Left lobe of liver (tissue), 2 donors: ENCODE results near the gene TPT1. TPM values are rescaled to one million over a fixed set of nuclear protein-coding genes. Genes with fewer than 3 reads are reported as not detected.
A peak's percentile ranks its signal among the peaks of the same experiment; 100 is the strongest.
"Not testable (repeated sequence)": the region's sequence is repeated elsewhere in the genome, so short reads cannot be mapped to it uniquely, and the experiment has no call there.

Experiments
- ATAC-seq: fragments of 200-7000 bp; cut with Tn5 transposase; one replicate; pipeline ENCODE4 v1.9.1; 2020; ENCODE audit warnings: mild to moderate bottlenecking, moderate library complexity
- DNase-seq: peaks from one replicate; pipeline ENCODE4 v3.0.0-alpha.2; 2020; ENCODE audit warnings: low spot score
- total RNA-seq: library from RNA; stranded (reverse); gene quantifications from one replicate; pipeline ENCODE4 v1.2.1, GENCODE V29; 2021
- donor health status: DM: no; HTN: no; CAD: no; lungs with moderate emphysema.
- donor health status: DM: no; HTN: yes; CAD: no.

Gene TPT1
- total RNA-seq = 2,011 TPM

DNA sequence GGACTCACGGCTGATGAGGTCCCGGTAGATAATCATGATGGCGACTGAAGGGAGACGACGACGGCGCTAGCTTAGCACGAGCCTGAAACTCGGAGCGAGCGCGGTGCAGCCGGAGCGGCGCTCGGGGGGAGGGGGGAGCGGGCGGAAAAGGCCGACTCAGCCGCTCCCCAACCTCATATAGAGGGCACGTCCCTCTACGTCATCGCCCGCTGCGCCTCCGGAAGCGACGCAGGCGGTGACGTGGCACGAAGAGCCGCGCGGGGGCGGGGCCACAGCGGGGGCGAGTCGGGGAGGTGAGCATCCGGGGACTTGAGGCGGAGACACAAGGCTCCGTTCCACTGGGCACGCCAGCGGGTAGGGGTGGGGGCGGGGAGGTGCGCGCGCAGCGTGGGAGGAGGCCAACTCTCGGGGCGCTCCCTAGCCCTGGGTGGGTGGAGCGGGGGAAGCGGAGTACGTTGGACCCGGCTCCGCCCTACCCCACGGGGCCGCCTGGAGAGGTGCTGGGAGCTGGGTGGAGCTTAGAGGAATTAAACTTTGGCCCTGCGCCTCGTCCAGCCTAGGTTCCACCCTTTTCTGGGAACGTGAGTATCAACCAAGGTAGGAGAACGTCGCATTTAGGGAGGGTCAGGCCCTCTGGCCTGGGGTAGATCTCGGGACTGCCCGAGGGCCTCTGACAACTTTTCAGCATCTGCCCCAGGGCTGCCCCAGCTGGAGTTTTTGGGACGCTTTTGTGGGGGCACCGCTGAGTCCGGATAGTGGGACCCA is at the start of gene TPT1:
TPT1 (minus strand) TSS at position 150 of the 765 bp plus-strand sequence; CDS start at position 36, 114 bp downstream.
- peak; percentile 82 for ATAC-seq
- DNase-seq = peak; percentile 100

DNA sequence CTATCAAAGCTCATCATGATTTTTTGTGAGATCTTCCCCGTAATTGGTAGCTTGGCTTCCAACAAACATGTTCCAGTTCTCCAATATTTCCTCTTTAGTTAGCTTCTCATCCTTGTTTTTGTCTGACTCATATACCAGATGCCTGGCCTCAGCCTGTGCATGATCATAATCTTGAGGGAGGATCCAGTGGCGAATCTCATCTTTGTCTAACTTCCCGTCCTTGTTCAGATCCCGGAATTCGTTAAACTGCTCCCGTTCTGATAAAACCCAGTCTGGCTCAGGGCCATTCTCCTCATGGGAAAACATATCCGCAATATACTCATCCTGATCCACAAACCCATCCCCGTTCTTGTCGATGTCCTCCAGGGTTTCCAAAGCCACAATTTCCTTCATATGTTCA is 49.4 kb upstream of the TPT1 start:
- peak; percentile 3 for DNase-seq
- ATAC-seq = not testable (repeated sequence)

DNA sequence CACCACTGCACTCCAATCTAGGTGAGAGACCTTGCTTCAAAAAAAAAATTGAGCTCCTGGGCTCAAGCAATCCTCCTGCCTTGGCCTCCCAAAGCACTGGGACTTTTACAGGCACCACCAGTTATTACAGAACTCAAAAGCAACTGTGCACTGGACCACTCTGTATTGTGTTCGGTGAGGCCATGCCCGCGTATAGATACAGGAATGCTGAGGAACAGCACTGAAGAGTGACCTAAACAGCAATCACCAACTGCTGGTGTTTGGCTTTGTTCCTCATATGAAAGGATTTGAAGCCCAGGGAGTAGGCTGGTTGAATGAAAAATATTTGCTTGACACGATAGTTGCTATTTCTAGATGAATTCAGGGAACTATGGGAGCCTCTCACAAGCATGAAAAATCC is 47.7 kb upstream of the TPT1 start:
- no peak for ATAC-seq
- no peak for DNase-seq

DNA sequence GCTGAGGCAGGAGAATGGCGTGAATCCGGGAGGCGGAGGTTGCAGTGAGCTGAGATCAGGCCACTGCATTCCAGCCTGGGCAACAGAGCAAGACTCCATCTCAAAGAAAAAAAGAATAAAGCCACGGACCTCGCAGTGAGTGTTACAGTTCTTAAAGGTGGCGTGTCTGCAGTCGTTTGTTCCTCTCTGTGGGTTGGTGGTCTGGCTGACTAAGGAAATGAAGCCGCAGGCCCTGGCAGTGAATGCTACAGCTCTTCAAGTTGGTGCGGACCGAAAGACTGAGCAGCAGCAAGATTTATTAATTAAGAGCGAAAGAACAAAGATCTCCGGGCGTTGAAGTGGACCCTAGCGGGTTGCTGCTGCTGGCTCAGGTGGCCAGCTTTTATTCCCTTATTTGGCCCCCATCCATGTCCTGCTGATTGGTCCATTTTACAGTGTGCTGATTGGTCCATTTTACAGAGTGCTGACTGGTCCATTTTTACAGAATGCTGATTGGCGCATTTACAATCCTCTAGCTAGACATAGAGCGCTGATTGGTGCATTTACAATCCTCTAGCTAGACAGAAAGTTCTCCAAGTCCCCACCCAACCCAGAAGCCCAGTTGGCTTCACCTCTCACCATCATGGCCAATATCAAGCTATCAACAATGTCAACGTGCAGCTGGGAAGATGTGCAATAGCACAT is 46.1 kb upstream of the TPT1 start:
- DNase-seq = peak; percentile 36
- ATAC-seq = not testable (repeated sequence)

DNA sequence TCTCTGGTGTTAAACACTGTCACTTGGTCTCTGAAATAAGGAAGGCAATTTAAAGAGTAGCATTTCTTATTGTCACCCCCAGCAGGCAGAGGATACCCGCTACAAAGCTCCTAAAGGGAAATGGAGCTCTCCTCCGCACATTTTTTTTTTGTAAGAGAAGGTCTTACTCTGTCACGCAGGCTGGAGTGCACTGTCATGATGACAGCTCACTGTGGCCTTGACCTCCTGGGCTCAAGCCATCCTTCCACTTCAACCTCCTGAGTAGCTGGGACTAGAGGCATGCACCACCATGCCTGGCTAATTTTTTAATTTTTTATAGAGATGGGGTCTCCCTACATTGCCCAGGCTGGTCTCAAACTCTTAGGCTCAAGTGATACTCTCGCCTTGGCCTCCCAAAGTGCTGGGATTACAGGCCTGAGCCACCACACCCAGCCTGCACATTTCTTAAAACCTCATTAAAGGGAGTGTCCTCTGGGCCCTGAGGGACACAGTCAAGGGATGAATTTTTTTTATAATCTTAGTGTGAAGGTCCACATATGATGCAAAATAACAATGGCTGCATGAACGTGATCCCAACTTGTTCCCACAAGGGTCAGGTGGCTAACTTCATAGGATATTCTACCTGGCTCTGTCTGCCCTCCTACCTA is 45.0 kb upstream of the TPT1 start:
- ATAC-seq (peak; percentile 70), DNase-seq (peak; percentile 44)

DNA sequence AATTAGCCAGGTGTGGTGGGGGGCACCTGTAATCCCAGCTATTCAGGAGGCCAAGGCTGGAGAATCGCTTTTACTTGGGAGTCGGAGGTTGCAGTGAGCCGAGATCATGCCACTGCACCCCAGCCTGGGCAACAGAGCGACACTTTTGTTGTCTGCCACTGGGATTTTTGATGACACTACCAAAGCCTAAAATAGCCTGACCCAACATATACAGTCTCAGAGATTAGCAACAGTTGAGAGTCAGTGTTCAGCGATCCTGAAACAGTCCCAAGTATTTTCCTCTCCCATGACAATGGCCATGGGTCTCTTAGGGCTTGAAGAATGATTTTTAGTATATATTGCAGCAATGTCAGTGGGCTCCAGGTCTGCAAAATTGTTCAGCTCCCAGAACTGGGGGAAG is 44.3 kb upstream of the TPT1 start:
- peak; percentile 7 for DNase-seq
- no peak for ATAC-seq

DNA sequence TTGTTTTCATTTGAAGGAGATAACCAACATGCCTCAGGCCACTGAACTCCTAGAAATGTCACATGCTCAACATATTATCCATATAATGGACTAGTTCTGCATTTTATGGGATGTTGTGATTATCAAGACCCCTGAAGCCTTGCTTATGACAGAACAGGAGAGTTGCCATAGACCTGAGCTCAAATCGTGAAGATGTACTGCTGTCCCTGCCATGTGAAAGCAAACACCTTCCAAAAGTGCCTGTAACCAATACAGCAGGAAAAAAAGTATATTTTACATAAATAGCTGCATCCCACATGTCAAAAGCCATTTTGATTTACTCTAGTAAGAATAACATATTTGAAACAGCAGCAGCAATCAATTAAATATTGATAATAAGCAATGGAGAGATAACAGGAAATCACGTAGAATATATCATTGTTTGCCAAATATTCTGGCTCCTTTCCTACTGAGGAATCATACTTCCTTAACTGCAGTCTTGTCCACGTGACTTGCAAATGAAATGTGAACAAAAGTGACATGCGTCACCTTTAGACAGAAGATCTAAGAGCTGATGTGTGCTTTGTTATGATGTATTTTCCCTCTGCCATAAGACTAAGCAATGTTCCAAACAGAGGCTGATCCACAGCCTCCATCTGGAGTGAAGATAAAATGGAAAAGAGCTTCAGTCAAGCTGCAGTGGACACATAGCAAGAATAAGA is 43.6 kb upstream of the TPT1 start:
- DNase-seq (peak; percentile 6), ATAC-seq (no peak)

DNA sequence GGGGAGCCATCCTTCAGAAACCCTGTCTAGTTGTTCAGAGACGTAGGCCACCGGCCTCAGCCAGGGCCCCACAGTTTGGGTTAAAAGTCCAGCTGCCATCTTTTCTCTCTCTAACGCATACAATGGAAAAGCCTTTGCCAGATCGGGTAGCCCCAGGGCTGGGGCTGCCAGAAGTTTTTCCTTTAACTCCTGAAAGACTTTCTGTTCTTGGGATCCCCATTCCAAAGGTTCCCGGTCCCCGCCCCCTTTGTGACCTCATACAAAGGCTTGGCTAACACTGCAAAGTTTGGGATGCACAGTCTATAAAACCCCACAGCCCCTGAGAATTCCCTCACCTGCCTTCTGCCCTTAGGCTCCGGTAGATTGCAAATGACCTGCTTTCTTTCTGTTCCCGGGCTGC is 41.8 kb upstream of the TPT1 start:
- DNase-seq, ATAC-seq: not testable (repeated sequence)

DNA sequence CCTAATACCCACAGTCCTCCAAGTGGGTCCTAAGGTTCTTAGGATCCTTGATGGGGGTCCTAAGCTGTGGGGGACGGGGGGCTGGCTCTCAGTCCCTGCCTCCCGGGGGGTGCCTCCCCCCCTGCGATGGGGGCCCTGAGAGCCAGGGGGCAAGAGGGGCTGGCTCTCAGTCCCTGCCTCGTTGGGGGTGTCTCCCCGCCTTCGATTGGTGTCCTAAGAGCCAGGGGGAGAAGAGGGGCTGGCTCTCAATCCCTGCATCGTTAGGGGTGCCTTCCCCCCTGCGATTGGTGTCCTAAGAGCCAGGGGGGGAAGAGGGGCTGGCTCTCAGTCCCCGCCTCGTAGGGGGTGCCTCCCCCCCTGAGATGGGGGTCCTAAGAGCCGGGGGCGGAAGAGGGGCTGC is 40.2 kb upstream of the TPT1 start:
- DNase-seq (no peak), ATAC-seq (no peak)

DNA sequence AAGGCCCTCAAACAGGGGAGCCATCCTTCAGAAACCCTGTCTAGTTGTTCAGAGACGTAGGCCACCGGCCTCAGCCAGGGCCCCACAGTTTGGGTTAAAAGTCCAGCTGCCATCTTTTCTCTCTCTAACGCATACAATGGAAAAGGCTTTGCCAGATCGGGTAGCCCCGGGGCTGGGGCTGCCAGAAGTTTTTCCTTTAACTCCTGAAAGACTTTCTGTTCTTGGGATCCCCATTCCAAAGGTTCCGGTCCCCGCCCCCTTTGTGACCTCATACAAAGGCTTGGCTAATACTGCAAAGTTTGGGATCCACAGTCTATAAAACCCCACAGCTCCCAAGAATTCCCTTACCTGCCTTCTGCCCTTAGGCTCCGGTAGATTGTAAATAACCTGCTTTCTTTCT is 39.7 kb upstream of the TPT1 start:
- not testable (repeated sequence) for ATAC-seq
- DNase-seq = peak; percentile 15

DNA sequence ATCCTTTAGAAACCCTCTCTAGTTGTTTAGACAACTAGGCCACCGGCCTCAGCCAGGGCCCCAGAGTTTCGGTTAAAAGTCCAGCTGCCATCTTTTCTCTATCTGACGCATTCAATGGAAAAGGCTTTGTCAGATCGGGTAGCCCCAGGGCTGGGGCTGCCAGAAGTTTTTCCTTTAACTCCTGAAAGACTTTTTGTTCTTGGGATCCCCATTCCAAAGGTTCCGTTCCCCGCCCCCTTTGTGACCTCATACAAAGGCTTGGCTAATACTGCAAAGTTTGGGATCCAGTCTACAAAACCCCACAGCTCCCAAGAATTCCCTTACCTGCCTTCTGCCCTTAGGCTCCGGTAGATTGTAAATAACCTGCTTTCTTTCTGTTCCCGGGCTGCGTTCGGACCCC is 38.5 kb upstream of the TPT1 start:
- peak; percentile 12 for DNase-seq
- ATAC-seq = not testable (repeated sequence)

DNA sequence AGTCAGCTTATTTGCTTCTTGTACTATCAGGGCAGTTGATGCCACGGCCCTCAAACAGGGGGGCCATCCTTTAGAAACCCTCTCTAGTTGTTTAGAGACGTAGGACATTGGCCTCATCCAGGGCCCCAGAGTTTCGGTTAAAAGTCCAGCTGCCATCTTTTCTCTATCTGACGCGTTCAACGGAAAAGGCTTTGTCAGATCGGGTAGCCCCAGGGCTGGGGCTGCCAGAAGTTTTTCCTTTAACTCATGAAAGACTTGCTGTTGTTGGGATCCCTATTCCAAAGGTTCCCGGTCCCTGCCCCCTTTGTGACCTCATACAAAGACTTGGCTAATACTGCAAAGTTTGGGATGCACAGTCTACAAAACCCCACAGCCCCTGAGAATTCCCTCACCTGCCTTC is 37.8 kb upstream of the TPT1 start:
- DNase-seq = not testable (repeated sequence)

DNA sequence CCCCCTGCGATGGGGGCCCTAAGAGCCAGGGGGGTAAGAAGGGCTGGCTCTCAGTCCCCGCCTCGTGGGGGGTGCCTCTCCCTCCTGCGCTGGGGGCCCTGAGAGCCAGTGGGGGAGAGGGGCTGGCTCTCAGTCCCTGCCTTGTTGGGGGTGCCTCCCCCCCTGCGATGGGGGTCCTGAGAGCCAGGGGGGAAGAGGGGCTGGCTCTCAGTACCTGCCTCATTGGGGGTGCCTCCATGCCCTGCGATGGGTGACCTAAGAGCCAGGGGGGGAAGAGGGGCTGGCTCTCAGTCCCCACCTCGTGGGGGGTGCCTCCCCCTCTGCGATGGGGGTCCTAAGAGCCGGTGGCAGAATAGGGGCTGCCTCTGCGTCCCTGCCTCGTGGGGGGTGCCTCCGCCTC is 36.3 kb upstream of the TPT1 start:
- ATAC-seq, DNase-seq: not testable (repeated sequence)

More for the DNA sequence above, 37.8 kb upstream of the TPT1 start:
- ATAC-seq = not testable (repeated sequence)

DNA sequence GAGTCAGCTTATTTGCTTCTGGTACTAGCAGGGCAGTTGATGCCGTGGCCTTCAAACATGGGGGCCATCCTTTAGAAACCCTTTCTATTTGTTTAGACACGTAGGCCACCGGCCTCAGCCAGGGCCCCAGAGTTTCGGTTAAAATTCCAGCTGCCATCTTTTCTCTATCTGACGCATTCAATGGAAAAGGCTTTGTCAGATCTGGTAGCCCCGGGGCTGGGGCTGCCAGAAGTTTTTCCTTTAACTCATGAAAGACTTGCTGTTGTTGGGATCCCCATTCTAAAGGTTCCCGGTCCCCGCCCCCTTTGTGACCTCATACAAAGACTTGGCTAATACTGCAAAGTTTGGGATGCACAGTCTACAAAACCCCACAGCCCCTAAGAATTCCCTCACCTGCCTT is 35.7 kb upstream of the TPT1 start:
- ATAC-seq, DNase-seq: not testable (repeated sequence)

DNA sequence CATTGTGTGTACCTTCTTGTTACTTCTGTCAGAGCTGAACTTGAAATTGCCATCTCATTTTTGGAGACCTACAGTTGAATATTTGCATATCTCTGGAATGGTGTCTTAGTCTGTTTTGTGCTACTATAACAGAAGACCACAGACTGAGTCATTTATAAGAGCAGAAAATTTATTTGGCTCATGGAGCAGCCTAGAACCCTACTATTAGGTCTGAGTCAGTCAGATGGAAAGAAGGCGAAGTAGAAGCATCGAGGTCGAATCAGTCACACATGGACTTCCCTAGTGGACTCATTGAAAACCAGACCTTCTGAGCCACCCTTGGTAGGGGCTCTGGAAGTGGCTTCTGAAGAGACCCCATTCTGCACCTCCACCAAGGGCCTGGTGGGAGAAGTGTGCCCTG is 33.9 kb upstream of the TPT1 start:
- ATAC-seq (no peak), DNase-seq (no peak)

DNA sequence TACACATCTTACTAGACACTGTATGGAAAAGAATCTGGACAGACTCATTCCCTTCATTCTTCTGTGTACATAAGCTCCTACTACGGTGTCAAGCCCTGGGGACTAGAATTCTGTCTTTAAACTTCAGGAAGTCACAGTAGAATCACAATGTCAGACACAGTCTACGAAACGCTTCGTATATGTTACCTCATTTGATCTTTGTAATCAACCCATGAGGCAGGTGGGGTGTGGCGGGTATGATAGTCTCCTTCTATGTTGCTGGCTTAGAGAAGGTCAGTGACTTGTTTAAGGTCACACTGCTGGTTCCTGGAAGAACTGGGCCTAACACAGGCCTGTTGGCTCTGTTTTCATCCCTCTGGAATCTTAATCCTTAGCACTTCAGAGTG is 32.2 kb upstream of the TPT1 start:
- ATAC-seq (no peak), DNase-seq (no peak)

DNA sequence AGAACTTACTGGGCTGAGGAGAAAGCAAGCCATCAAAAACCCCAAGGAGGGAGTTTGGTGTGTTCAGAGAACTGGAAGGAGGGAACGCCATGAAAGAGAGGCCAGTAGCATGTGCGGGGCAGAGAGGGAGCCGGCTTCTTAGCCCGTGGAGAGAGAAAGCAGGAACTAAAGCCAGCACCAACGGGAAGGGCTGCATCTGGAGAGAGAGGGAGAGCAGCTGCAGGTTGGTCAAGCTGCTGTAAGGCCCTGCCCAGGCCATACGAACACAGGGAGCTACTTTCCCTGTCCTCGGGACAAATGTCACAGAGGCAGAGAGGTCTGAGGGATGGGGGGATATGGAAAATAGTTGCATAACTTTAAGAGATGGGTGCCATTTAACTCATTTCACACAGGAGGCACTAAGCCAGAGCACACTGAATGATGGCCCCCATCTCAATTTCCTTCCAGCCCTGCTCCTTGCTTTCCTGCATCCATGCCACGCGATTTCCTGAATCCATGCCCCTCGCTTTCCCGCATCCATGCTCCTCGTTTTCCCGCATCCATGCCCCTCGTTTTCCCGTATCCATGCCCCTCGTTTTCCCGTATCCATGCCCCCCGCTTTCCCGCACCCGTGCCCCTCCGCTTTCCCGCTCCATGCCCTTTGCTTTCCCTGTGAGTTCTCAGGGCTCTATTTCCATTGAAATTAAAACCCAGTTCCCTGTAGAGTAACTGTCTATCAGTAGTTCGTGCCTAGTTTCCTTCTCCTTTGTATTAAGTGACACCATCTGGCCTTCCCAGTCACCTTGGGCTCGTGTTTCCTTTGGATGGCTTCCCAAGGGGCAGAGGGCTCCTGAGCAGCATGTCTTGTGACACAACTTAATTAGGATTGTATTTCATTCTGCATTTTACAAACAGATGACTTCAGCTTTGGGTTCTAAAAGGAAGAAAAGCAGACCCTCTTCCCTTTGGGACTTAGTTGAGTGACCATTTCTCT is 31.5 kb upstream of the TPT1 start:
- DNase-seq (no peak), ATAC-seq (no peak)

DNA sequence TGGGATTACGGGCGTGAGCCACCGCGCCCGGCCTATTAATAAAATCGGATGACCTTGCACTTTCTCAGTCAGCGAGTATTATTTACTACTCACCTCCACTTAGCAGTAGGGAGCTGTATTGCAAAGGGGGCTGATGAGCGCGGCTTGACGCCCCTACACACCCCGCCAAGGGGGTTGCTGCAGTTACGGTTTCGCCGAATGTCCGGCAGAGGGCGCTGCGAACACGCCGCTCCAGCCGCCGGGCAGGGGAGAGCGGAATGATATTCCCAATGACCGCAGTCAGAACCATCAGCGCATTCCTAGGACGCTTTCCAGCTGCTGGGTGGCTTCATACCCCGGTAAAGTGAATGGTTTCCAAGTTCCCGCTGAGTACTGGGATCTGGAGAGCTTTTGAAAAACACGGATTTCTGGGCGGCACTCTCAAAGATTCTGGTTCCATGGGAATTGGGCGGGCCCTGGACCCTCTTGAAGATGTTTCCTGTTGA is 30.0 kb upstream of the TPT1 start:
- peak; percentile 95 for ATAC-seq
- peak; percentile 72 for DNase-seq

DNA sequence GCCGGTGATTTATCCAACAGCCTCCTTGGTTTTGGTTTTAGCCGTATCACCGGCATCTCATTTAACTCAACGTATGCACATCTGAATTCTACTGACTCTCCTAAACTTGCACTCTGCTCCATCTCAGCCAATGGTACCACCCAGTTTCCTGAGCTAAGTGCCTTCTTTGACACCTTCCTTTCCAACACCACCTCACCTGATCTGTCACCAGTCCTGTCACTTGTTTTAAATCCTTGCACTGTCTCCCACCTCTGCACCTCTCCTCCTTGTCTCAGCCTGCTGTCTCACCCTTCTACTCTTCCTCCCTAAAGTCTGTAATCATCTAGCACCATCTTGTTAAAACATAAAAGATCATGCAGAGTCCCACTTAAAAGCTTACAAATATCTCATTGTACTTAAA is 28.1 kb upstream of the TPT1 start:
- DNase-seq (no peak), ATAC-seq (no peak)

DNA sequence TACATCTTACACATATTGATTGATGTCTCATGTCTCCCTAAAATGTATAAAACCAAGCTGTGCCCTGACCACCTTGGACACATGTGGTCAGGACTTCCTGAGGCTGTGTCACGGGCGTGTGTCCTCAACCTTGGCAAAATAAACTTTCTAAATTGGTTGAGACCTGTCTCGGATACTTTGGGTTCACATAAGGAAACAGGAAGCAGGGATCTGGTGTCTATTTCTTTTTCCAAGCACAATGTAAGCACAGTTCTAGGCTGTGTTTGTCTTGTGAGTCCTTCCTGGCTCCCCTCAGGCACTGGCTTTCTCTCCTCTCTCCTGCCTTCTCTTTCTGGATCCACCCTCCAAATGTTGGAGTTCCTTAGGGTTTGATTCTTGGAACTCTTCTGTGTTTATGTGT is 27.6 kb upstream of the TPT1 start:
- DNase-seq (no peak), ATAC-seq (no peak)
